NT2/D1 (cell line): ENCODE data around the gene CMTM4.

Experiments used
- SUZ12 ChIP-seq: IDR thresholded peaks from 2 replicates; pipeline ENCODE4 v1.6.1; 2011; ENCODE audit not compliant: insufficient read length, insufficient read depth; ENCODE audit errors: extremely low read depth
- YY1 ChIP-seq: IDR thresholded peaks from 2 replicates; pipeline ENCODE4 v1.6.1; 2011; ENCODE audit not compliant: insufficient read length, insufficient read depth
- ZNF274 ChIP-seq: IDR thresholded peaks from 2 replicates; pipeline ENCODE4 v1.6.1; 2011; ENCODE audit warnings: mild to moderate bottlenecking, low read depth, low read length

- TF ChIP-seq YY1 = no peak
- TF ChIP-seq ZNF274 = no peak
- TF ChIP-seq SUZ12 = no peak
These were observed 39.3 kb upstream of the CMTM4 start for GRCh38 chr16:66735891-66736290.
